GM18519 (cell line): ENCODE data around the gene PSMC4.
"Not testable (repeated sequence)": the region's sequence is repeated elsewhere in the genome, so short reads cannot be mapped to it uniquely, and the experiment has no call there.

ENCODE experiments used
- ATAC-seq: cut with Tn5 transposase; IDR thresholded peaks from one replicate; pipeline ENCODE4 v1.9.1; 2021; ENCODE audit warnings: mild to moderate bottlenecking, moderate library complexity; ENCODE audit not compliant: unreplicated experiment, low FRiP score

The PSMC4 gene

DNA sequence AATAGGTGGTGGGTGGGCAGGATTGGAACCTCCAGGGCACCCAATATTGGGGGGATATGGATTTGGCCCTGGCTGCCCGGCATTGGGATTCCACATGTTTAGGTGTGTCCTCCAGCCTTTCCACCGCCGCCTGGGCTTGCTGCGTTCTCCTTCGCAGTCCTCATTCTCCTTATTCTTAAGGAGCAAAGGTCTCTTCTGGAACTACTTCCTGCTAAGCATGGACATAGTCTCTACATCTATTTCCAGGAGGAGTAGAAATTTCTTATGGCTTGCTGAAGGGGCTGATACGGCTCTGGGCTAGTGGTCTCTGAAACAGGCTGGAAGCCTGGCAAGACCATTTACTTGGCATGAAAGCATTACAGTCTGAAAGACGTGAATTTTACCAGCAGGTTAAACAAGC lies 27.4 kb upstream of the PSMC4 start:
- ATAC-seq, result no peak

DNA sequence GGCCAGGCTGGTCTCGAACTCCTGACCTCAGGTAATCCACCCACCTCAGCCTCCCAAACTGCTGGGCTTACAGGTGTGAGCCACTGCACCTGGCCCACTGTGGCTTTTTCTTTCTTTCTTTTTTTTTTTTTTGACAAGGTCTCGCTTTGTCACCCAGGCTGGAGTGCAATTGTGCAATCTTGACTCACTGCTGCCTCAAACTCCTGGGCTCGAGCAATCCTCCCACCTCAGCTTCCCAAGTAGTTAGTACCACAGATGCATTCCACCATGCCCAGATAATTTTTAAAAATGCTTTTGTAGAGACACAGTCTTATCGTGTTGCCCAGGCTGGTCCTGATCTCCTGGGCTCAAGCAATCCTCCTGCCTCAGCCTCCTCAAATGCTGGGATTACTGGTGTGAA lies 24.4 kb upstream of the PSMC4 start:
- ATAC-seq, result no peak

DNA sequence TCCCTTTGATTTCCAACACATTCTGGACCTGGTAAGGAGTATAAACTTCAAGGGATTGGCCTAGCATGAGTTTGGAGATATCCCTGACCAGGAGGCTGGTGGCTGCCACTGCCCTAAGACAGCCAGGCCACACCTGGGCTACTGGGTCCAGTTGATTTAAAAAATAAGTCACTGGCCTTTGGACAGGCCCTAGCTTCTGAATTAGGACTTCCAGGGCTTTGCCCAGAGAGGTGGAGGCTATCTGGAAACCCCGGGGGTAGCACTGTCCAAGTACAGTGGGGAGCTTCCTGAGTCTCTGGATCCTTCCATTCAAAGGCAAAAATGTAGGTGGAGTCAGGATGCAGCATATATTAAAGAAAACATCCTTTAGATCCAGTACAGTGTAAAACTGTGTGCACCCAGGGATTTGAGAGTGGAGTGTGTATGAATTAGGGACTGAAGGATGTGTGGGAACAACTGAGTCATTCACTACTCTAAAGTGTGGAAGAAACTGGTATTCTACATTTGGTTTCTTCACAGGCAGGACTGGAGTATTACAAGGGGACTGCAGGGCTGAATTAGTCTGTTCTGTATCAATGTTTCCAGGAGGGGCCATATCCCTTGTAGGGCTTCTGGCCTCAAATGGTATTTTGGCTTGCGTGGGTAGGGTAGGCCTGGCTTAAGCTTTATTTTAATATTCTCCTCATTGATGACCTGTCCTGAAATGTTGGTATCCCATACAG lies 21.8 kb upstream of the PSMC4 start:
- no peak for ATAC-seq

DNA sequence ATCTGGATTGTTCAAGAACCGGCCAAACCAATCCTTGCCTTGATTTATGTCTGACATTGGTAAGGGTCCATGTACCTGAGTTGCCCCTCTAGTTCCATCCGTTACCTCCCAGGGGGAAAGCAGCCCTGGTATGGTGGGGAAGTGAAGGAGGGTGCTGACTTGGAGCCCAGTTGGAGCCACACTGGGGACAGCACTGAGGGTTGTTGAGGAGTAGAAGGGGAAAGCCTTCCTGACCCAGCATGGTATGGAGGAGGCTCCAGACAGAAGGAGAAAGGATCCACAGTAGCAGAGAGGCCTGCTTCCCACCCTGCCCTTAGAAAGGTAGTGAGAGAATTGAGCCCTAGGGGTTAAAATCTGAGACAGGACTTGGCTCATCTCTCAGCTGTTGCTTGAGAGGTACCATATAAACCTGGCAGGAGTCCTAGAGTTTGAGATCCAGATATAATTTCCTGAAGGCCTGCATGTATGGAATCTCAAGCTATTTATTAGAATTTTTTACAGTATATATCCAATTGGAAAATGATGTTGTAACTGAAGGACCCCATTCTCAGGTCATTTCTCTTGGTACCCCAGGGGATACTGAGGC lies 19.8 kb upstream of the PSMC4 start:
- no peak for ATAC-seq

DNA sequence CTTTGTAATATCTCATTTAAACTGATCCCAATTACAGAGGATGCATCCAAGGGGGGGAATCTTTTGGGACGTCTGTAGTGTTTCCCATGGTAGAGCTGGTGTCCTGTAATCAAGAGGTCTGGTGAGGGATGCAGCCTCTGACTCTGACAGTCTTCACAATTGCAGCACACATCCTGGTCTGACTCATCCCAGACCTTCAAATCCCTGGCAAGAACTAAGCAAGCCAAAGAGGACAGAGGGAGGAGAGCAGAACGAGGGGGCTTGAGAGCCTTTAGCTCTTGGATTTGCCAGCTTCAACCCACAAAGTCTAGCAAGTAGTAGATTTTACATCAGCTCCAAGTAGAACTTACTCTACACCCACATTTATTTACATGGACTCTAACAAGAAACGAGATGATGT lies 19.3 kb upstream of the PSMC4 start:
- no peak for ATAC-seq

DNA sequence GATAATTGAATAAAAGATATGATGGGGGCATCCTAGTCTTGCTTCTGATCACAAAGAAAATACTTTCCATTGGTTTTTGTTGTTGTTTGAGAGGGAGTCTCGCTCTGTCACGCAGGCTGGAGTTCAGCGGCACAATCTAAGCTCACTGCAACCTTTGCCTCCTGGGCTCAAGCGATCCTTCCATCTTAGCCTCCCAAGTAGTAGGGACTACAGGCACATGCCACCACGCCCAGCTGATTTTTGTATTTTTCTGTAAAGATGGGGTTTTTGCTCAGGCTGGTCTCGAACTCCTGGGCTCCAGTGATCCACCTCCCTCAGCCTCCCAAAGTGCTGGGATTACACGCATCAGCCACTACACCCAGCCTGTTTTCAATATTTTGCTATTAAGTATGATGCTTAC lies 17.1 kb upstream of the PSMC4 start:
- no peak for ATAC-seq

DNA sequence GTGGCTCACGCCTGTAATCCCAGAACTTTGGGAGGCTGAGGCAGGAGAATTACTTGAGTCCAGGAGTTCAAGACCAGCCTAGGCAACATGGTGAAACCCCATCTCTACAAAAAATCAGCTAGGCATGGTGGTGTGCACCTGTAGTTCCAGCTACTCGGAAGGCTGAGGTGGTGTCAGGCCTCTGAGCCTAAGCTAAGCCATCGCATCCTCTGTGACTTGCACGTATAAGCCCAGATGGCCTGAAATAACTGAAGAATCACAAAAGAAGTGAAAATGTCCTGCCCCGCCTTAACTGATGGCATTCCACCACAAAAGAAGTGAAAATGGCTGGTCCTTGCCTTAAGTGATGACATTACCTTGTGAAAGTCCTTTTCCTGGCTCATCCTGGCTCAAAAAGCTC lies 13.1 kb upstream of the PSMC4 start:
- ATAC-seq, result not testable (repeated sequence)

DNA sequence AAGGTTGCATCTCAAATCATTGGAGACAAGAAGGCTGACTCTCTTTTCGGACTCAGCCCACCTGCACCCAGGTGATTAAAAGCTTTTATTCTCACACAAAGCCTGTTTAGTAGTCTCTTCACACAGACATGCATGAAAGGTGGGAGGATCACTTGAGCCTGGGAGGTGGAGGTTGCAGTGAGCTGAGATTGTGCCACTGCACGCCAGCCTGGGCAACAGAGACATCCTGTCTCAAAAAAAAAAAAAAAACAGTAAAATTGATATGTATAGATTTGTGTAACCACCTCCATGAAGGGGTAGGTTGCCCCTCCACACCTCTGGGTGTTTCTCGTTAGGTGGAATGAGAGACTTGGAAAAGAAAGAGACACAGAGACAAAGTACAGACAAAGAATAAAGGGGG lies 12.0 kb upstream of the PSMC4 start:
- not testable (repeated sequence) for ATAC-seq

DNA sequence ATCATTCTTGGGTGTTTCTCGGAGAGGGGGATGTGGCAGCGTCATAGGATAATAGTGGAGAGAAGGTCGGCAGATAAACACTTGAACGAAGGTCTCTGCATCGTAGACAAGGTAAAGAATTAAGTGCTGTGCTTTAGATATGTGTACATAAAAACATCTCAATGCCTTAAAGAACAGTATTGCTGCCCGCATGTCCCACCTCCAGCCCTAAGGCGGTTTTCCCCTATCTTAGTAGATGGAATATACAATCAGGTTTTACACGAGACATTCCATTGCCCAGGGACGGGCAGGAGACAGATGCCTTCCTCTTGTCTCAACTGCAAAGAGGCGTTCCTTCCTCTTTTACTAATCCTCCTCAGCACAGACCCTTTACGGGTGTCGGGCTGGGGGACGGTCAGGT lies 11.6 kb upstream of the PSMC4 start:
- not testable (repeated sequence) for ATAC-seq

DNA sequence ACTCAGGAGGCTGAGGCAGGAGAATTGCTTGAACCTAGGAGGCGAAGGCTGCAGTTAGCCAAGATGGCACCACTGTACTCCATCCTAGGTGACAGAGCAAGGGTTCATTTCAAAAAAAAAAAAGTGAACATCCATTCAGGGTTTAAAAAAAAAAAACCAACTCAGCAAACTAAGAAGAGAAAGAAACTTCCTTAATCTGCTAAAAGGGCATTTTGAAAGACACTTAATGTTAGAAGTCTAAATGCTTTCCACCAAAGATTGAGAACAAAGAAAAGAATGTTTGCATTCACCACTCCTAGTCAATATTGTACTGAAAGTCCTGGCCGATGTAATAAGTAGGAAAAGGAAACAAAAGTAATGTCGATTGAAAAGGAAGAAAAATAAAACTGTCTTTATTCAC lies 7.1 kb upstream of the PSMC4 start:
- ATAC-seq, result no peak

DNA sequence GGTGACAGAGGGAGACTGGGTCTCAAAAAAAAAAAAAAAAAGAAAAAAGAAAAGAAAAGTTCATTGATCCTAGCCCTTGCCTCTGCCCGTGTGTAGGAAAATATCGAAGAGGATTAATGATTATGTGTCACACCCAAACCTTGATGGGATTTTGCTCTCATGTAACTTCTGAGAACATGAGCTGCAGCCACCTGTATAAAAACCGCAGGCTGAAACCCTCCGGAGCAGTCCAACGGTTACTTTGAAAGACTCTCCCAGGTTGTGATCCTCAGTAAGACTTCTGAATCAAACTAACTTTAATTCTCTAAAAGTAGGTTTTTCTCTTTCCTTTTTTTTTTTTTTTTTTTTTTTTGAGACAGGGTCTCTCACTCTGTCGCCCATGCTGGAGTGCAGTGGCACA lies 4.3 kb upstream of the PSMC4 start:
- no peak for ATAC-seq

DNA sequence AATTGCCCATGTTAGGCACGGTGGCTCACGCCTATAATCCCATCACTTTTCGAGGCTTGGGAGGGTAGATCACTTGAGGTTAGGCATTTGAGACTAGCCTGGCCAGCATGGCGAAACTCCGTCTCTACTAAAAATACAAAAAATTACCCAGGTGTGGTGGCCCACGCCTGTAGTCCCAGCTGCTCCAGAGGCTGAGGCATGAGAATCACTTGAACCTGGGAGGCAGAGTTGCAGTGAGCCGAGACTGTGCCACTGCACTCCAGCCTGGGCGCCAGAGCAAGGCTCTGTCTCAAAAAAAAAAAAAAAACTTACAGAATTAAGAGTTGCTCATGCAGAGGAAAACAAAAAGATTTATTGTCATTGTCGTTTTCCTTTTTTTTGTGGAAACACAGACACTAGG lies 3.4 kb upstream of the PSMC4 start:
- no peak for ATAC-seq

DNA sequence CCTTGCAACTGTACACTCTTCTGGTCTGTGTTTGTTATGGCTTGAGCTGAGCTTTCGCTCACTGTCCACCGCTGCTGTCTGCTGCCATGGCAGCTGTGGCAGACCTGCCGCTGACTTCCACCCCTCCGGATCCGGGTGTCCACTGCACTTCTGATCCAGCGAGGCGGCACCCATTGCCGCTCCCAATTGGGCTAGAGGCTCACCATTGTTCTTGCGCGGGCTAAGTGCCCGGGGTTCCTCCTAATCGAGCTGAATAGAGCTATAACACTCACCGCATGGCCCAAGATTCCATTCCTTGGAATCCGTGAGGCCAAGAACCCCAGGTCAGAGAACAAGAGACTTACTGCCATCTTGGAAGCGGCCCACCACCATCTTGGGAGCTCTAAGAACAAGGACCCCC lies 2.2 kb upstream of the PSMC4 start:
- ATAC-seq, result no peak

DNA sequence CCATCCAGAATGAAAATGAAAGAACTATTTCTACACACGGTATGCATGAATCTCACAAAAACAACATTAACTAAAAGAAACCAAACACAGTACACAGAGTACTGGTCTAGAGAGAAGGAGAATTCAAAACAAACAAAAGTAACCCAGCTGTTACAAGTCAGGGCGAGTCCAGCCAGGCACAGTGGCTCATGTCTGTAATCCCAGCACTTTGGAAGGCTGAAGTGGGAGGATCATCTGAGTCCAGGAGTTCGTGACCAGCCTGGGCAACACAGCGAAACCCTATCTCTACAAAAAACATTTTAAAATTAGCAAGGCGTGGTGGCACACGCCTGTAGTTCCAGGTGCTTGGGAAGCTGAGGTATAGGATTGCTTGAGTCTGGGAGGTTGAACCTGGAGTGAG lies 1.7 kb upstream of the PSMC4 start:
- ATAC-seq, result no peak

DNA sequence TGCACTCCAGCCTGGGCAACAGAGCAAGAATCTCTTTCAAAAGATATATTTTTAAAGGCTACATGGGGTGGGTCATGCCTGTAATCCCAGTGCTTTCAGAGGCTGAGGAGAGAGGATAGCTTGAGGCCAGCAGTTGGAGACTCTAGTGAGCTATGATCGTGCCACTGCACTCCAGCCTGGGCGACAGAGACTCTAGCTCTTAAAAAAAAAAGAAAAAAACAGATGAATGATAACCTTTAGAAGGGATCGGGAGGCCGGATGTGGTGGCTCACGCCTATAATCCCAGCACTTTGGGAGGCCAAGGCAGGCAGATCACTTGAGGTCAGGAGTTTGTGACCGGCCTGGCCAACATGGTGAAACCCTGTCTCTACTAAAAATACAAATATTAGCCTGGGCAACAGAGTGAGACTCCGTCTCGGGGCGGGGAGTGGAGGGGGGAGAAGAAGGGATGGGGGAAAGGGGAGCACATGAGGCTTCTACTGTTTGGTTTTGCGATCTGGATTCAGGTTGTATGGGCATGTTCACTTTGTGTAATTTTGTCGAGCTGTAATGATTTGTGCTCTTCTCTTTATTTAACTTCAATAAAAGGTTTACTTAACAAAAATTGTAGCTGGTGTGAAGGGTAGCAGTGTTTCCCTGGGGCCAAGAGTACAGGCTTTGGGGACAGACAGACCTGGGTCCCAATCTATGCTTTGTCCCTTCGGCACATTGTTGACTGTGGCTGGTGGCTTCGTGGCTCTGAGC lies 1.1 kb upstream of the PSMC4 start:
- no peak for ATAC-seq

DNA sequence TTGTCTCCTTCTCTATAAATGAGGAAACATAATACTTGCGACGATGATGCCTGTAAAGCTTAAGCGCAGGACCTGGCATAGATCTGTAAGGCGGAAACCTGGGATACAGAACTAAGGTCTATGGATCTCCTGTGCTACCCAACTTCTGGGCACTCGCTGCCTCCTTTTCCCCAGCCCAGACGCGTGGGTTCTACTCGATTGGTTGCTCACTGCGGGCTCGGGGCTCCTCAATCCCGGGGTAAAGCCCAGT lies 615 bp upstream of the PSMC4 start:
- peak; percentile 2 for ATAC-seq

DNA sequence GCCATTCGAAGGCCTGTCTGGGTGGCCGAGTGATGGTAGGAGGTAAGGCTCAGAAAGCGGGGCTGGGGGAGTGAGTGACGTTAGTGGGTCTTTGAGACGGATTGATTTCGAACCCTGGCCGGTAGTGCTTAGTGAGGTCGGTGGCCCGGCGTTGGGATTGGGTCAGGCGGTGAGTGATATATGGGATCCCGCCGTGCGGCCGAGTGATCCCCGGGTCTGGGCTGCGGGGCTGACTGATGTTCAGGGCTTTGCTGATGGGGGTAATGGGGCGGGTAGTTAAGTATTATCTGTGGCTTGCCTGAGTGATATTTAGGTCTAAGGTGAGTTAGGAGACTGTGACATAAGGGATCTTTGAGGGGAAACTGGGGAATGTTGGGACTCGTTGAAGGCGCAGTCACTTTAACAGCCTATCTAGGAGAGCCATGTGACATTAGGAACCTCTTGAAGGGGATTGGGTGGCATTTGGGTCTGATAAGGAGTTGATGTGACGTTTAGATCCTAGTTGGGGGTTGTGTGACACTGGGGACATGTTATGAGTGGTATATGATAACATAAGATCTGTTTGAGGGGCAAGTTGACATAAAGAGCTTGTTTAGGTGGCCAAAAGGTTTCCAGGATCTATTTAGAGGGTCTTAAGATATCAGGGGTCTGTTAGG lies 543 bp downstream of the PSMC4 start:
- ATAC-seq, result no peak

DNA sequence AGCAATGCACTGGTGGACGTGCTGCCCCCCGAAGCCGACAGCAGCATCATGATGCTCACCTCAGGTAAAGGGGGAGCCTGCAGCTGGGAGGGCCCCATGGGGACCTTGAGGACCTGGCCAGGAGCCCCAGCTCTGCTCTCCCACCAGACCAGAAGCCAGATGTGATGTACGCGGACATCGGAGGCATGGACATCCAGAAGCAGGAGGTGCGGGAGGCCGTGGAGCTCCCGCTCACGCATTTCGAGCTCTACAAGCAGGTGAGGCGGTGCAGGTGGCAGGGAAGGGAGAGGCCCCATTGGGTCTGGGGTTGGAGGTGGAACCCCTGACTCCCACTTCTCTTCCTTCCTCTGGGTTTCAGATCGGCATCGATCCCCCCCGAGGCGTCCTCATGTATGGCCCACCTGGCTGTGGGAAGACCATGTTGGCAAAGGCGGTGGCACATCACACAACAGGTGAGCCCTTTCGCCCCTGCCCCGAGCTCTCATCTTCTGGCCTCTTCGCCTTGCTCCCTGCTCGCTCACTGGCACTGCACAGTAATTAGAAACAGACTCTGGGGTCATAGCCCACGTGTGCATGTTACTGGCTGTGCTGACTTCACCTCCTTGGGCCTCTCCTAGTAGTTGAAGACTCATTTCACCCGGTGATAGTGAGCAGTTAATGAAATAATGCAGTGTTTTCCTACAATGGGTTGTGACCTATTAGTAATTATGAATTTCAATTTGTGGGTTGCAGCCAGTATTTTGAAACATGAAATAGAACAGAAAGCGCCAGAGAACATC lies 3.6 kb downstream of the PSMC4 start:
- ATAC-seq, result no peak

DNA sequence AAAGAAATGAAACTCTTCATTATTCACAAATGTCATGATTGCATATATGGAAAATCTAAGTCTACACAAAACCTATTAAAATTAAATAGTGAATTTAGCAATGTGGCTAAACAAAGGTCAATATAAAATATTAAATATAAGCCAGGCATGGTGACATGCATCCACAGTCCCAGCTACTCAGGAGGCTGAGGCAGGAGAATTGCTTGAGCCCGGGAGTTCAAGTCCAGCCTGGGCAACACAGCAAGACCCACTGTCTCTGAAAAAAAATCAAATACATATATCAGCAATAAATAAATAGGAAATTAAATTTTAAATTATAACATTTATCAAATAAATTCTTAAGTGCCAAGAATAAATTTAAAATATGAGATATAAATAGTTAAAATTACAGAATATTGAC lies 11.9 kb downstream of the PSMC4 start:
- ATAC-seq, result no peak

DNA sequence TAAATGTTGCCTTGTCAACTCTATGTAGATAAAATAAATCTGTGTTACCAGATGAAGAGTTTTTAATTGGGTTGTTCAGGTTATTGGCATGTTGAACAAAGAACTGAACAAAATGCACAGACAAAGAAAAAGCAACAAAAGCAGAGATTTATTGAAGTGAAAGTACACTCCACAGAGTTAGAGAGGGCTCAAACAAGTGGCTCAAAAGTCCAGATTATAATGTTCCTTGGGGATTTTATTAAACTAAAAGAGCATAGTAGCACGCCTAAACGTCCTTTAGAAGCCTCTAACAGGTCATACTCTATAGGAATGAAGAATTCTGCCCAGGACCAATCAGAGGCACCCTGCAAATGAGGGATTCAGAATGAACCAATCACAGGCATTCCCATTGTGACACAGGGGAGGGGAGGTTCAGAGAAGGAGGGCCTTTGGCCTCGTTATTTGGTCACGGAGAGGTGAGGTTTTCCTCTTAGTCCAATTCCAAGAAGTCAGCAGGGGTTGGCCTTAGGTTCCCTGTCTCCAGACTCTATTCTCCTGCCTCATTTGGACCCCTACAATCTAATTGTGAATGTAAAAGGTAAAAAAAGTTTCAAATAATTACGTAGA lies 12.8 kb downstream of the PSMC4 start:
- ATAC-seq, result no peak

DNA sequence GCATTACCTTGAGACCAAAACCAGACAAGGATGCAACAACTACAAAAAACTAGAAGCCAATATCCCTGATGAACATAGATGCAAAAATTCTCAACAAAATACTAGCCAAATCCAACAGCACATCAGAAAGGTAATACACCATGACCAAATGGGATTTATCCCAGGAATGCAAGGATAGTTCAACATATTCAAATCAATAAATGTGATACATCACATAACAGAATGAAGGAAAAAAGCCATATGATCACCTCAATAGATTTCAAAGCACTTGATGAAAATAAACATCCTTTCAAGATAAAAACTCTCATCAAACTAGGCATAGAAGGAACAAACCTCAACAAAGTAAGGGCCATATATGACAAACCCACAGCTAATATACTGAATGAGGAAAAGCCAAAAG lies 15.7 kb downstream of the PSMC4 start:
- ATAC-seq, result no peak
